ENCODE measurements around the gene GFRA1.

Gene GFRA1

GRCh38 chr10:116160271-116160670 lies 112.7 kb downstream of the GFRA1 start:
- no peak for DNase-seq (ENCODE audit: low read depth in 2 of 2)

GRCh38 chr10:116159197-116159596 lies 113.8 kb downstream of the GFRA1 start:
- no peak for DNase-seq (ENCODE audit: low read depth in 2 of 2)

- no peak for DNase-seq (ENCODE audit: low read depth in 2 of 2)
These were observed 115.0 kb downstream of the GFRA1 start for GRCh38 chr10:116158036-116158435.

- DNase-seq (ENCODE audit: low read depth in 2 of 2): no peak
These were observed 115.5 kb downstream of the GFRA1 start for GRCh38 chr10:116157485-116157884.

GRCh38 chr10:116156819-116157218 lies 116.2 kb downstream of the GFRA1 start:
- no peak for DNase-seq (ENCODE audit: low read depth in 2 of 2)

GRCh38 chr10:116155191-116155590 lies 117.8 kb downstream of the GFRA1 start:
- DNase-seq (ENCODE audit: low read depth in 2 of 2): no peak

- DNase-seq (ENCODE audit: low read depth in 2 of 2): no peak
These were observed 118.4 kb downstream of the GFRA1 start for GRCh38 chr10:116154651-116155050.

- DNase-seq (ENCODE audit: low read depth in 2 of 2): no peak
These were observed 121.9 kb downstream of the GFRA1 start for GRCh38 chr10:116151076-116151475.

GRCh38 chr10:116150606-116151005 lies 122.4 kb downstream of the GFRA1 start:
- DNase-seq (ENCODE audit: low read depth in 2 of 2): no peak

- no peak for DNase-seq (ENCODE audit: low read depth in 2 of 2)
These were observed 125.7 kb downstream of the GFRA1 start for GRCh38 chr10:116147147-116147905.

- DNase-seq (ENCODE audit: low read depth in 2 of 2): no peak
These were observed 126.5 kb downstream of the GFRA1 start for GRCh38 chr10:116146372-116147140.

- DNase-seq (ENCODE audit: low read depth in 2 of 2): no peak
These were observed 129.3 kb downstream of the GFRA1 start for GRCh38 chr10:116143673-116144222.

GRCh38 chr10:116141855-116142254 lies 131.2 kb downstream of the GFRA1 start:
- no peak for DNase-seq (ENCODE audit: low read depth in 2 of 2)

- no peak for DNase-seq (ENCODE audit: low read depth in 2 of 2)
These were observed 131.8 kb downstream of the GFRA1 start for GRCh38 chr10:116141246-116141645.

- DNase-seq (ENCODE audit: low read depth in 2 of 2): no peak
These were observed 133.1 kb downstream of the GFRA1 start for GRCh38 chr10:116139886-116140285.

GRCh38 chr10:116138897-116139296 lies 134.1 kb downstream of the GFRA1 start:
- no peak for DNase-seq (ENCODE audit: low read depth in 2 of 2)

GRCh38 chr10:116136261-116136660 lies 136.7 kb downstream of the GFRA1 start:
- DNase-seq (ENCODE audit: low read depth in 2 of 2): no peak

- no peak for DNase-seq (ENCODE audit: low read depth in 2 of 2)
These were observed 138.7 kb downstream of the GFRA1 start for GRCh38 chr10:116134322-116134721.

- no peak for DNase-seq (ENCODE audit: low read depth in 2 of 2)
These were observed 139.4 kb downstream of the GFRA1 start for GRCh38 chr10:116133634-116134033.

- DNase-seq (ENCODE audit: low read depth in 2 of 2): no peak
These were observed 140.1 kb downstream of the GFRA1 start for GRCh38 chr10:116132780-116133399.

- DNase-seq (ENCODE audit: low read depth in 2 of 2): no peak
These were observed 143.0 kb downstream of the GFRA1 start for GRCh38 chr10:116130006-116130405.

GRCh38 chr10:116126954-116127695 lies 145.9 kb downstream of the GFRA1 start:
- DNase-seq (ENCODE audit: low read depth in 2 of 2): no peak
